ENCODE measurements around the gene GGNBP2. TPM values are rescaled to one million over a fixed set of nuclear protein-coding genes. Genes with fewer than 3 reads are reported as not detected.

GGNBP2 gene
- total RNA-seq, 4 donors from 2014 or later, result 24.6 to 93.0 (median 51.9) TPM

DNA sequence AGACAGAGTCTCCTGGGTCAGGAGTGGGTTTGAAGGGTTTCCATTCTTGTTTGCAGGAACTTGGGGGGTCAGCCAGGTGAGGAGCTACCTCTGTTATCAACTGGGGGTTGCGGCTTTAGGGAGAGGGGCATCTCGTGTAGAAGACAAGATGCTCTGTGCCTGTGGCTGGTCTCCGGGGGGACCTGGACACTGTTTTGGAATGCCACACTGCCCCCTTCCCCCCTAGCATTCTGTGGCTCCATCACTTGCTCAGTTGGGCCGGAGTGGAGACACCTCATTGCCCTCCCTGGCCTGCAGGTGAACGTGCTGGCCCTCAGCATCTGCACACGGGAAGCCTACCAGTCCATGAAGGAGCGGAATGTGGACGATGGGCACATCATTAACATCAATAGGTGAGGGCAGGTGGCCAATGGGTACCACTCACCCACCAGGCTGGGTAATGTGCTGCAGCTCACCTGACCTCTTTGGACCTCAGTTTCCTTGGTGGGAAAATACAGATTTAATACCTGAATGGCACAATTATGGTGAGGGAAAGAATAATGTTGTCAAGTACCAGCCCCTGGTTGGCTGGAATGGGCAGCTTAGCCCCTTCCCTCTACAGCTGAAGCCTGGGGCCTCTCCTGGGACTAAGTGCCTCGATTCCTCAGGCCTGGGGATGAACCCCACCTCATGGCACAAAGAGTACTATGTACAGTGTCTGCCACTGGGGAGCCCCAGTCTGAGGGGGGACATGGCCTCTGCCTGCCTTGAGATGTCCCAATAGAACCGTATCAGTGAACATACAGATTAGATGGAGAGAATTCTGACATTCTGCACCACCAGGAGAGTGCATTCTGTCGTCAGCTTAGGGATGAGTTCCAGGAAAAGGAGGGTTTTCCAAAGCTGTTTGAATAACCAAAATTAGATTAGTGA lies 53.4 kb downstream of the GGNBP2 start:
- H3K27ac ChIP-seq, result no peak overlapping the region
- no peak overlapping the region for H3K4me3 ChIP-seq
- intact Hi-C loops (cut with DNase I; ENCODE audit: low total_unique reads), result loop anchor here (5.0 kb wide), 1 partner anchor 51 kb away; no protein-coding TSS in a partner anchor
- TF ChIP-seq, protein P1, sequence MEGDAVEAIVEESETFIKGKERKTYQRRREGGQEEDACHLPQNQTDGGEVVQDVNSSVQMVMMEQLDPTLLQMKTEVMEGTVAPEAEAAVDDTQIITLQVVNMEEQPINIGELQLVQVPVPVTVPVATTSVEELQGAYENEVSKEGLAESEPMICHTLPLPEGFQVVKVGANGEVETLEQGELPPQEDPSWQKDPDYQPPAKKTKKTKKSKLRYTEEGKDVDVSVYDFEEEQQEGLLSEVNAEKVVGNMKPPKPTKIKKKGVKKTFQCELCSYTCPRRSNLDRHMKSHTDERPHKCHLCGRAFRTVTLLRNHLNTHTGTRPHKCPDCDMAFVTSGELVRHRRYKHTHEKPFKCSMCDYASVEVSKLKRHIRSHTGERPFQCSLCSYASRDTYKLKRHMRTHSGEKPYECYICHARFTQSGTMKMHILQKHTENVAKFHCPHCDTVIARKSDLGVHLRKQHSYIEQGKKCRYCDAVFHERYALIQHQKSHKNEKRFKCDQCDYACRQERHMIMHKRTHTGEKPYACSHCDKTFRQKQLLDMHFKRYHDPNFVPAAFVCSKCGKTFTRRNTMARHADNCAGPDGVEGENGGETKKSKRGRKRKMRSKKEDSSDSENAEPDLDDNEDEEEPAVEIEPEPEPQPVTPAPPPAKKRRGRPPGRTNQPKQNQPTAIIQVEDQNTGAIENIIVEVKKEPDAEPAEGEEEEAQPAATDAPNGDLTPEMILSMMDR (IDR thresholded peaks at IDR 0.05), result no peak
- no peak for TF ChIP-seq POLR2A (IDR thresholded peaks at IDR 0.05)
- H3K27me3 ChIP-seq, result no peaks in the 10 kb centered on the region
- peaks cover 0 to 8% of the 10 kb centered on the region in 2 donors for H3K4me1 ChIP-seq
- peak in 1 of 2 donors; percentile 7 for DNase-seq
- no peaks in the 10 kb centered on the region for H3K9me3 ChIP-seq
- no peaks in the 10 kb centered on the region for H3K36me3 ChIP-seq

DNA sequence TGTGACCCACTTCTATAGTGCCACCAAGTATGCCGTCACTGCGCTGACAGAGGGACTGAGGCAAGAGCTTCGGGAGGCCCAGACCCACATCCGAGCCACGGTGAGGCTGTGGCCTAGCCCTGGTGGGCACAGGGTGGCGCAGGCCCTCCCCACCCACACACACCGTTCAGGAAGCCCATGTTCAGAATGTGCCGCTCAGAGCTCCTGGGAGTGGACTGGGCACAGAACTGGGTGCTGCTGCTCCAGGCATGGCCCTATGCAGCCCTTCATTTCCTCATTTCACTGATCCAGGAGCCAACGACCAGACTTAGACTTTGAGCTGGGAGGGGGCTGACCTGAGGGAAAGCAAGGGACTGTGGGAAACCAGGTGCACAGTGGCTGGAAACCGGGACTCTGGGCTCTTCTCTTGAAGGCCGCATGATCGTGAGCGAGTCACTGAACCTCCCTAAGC lies 54.3 kb downstream of the GGNBP2 start:
- Histone ChIP-seq H3K4me3 (no peak overlapping the region), H3K36me3 (no peaks in the 10 kb centered on the region), H3K4me1 (peaks cover 0 to 8% of the 10 kb centered on the region in 2 donors), H3K9me3 (no peaks in the 10 kb centered on the region), H3K27me3 (no peaks in the 10 kb centered on the region), H3K27ac (no peak overlapping the region)
- TF ChIP-seq POLR2A (IDR thresholded peaks at IDR 0.05), result no peak
- TF ChIP-seq, protein P1 (IDR thresholded peaks at IDR 0.05), result no peak
- peak in 1 of 2 donors; percentile 5 for DNase-seq
- intact Hi-C loops (cut with DNase I; ENCODE audit: low total_unique reads), result loop anchor here (5.0 kb wide), 1 partner anchor 52 kb away; no protein-coding TSS in a partner anchor

DNA sequence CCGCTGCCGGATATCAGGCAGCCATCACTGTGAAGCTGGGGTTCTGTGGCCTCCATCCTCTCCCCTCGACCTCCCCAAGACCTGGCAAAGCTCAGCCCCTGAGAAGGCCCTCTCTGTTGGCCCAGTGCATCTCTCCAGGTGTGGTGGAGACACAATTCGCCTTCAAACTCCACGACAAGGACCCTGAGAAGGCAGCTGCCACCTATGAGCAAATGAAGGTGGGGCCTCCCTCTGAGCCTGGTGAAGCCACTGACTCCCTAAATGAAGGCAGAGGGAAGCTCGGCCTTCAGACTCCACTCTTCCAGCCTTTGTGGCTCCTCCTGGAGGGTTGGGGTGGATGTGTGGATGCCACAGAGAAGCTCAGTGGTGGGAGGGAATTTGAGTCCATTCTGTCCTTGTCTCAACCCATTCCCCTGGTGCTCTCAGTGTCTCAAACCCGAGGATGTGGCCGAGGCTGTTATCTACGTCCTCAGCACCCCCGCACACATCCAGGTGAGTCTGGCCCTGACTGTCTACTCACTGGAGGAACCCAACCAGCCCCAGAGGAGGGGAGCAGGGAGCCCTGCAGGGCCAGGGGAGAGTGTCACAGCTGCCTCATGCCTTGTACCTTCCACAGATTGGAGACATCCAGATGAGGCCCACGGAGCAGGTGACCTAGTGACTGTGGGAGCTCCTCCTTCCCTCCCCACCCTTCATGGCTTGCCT lies 55.0 kb downstream of the GGNBP2 start:
- TF ChIP-seq POLR2A (IDR thresholded peaks at IDR 0.05), result no peak
- TF ChIP-seq, protein P1 (IDR thresholded peaks at IDR 0.05), result no peak
- peak in 1 of 2 donors; percentile 10 for DNase-seq
- H3K9me3 ChIP-seq, result no peaks in the 10 kb centered on the region
- intact Hi-C loops (cut with DNase I; ENCODE audit: low total_unique reads), result loop anchor here (5.0 to 10.0 kb wide), 2 partner anchors 52 to 445 kb away; no protein-coding TSS in a partner anchor
- H3K36me3 ChIP-seq, result no peaks in the 10 kb centered on the region
- no peaks in the 10 kb centered on the region for H3K27me3 ChIP-seq
- peaks cover 0 to 8% of the 10 kb centered on the region in 2 donors for H3K4me1 ChIP-seq
- H3K4me3 ChIP-seq, result no peak overlapping the region
- no peak overlapping the region for H3K27ac ChIP-seq

DNA sequence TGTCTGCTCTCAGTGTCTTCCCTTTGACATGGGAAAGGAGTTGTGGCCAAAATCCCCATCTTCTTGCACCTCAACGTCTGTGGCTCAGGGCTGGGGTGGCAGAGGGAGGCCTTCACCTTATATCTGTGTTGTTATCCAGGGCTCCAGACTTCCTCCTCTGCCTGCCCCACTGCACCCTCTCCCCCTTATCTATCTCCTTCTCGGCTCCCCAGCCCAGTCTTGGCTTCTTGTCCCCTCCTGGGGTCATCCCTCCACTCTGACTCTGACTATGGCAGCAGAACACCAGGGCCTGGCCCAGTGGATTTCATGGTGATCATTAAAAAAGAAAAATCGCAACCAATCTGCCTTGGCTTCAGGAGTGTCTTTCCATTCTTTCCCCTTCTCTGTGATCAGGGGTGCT lies 55.7 kb downstream of the GGNBP2 start:
- H3K4me3 ChIP-seq, result no peak overlapping the region

More for the DNA sequence above, 55.7 kb downstream of the GGNBP2 start:
- Histone ChIP-seq H3K4me1 (peaks cover 0 to 8% of the 10 kb centered on the region in 2 donors), H3K9me3 (no peaks in the 10 kb centered on the region), H3K36me3 (no peaks in the 10 kb centered on the region), H3K27ac (peak overlapping the region; percentile 69 to 77), H3K27me3 (no peaks in the 10 kb centered on the region)
- peak in 1 of 2 donors; percentile 8 for DNase-seq
- intact Hi-C loops (cut with DNase I; ENCODE audit: low total_unique reads), result loop anchor here (10.0 kb wide), 1 partner anchor 444 kb away; no protein-coding TSS in a partner anchor
- TF ChIP-seq, protein P1 (IDR thresholded peaks at IDR 0.05), result no peak
- no peak for TF ChIP-seq POLR2A (IDR thresholded peaks at IDR 0.05)

Data from uterus (tissue), 4 donors.